Panc1 (cell line): ENCODE data around the gene LRSAM1. TPM values are rescaled to one million over a fixed set of nuclear protein-coding genes. Genes with fewer than 3 reads are reported as not detected.

Experiments used
- ATAC-seq: fragments of 200-7000 bp; cut with Tn5 transposase; 2 replicates; pipeline ENCODE4 v1.9.1; 2020; ENCODE audit warnings: mild to moderate bottlenecking, moderate library complexity
- BruUV-seq: library from RNA; stranded (reverse); fragments of 400-500 nt; replicated peaks from 2 replicates; lab custom pipeline; 2021; lab: Mats Ljungman, UMichigan
- CTCF ChIA-PET: fragments of 300-600 bp; sonication (Branson Sonifier 250); formaldehyde crosslinking; loops from one replicate; lab custom pipeline; 2022; ENCODE audit warnings: antibody characterized with exemption; lab: Charles Lee
- POLR2A ChIA-PET: fragments of 300-600 bp; sonication (Branson Sonifier 250); formaldehyde crosslinking; loops from one replicate; lab custom pipeline; 2022; ENCODE audit warnings: antibody characterized with exemption; lab: Charles Lee
- DNase-seq: peaks from one replicate; pipeline ENCODE4 v3.0.0-alpha.2; 2010; ENCODE audit warnings: low read depth, low spot score
- H3K27ac ChIP-seq: 2 replicates; pipeline ENCODE4 v1.5.1; 2011; ENCODE audit warnings: mild to moderate bottlenecking, low read length, inconsistent platforms
- H3K27me3 ChIP-seq: fragments of 200-500 bp; sonication (Bioruptor generic); 2 replicates; pipeline ENCODE4 v1.6.0; 2014; ENCODE audit warnings: low read length, inconsistent platforms; ENCODE audit not compliant: control insufficient read depth, insufficient read depth
- H3K36me3 ChIP-seq: fragments of 200-500 bp; sonication (Bioruptor generic); 2 replicates; pipeline ENCODE4 v1.5.1; 2014; ENCODE audit warnings: inconsistent platforms, mild to moderate bottlenecking, low read length, moderate library complexity; ENCODE audit not compliant: control insufficient read depth, insufficient read depth
- H3K4me1 ChIP-seq: 2 replicates; pipeline ENCODE4 v1.5.1; 2011; ENCODE audit warnings: inconsistent platforms, mild to moderate bottlenecking, low read length, moderate library complexity; ENCODE audit not compliant: control insufficient read depth, insufficient read depth
- H3K4me3 ChIP-seq, 2 experiments: 2 replicates each; pipeline ENCODE4 v1.5.1; 2011 to 2012; ENCODE audit warnings: low read depth in 2 of 2, low read length in 2 of 2, mild to moderate bottlenecking in 2 of 2, inconsistent platforms in 1 of 2, moderate library complexity in 1 of 2
- H3K9me3 ChIP-seq: fragments of 200-500 bp; sonication (Bioruptor generic); 2 replicates; pipeline ENCODE4 v1.5.1; 2014; ENCODE audit warnings: low read depth, mild to moderate bottlenecking, inconsistent platforms, low read length, moderate library complexity; ENCODE audit not compliant: control insufficient read depth, insufficient read depth
- CTCF ChIP-seq: fragments of 450-650 bp; IDR thresholded peaks from 2 replicates; pipeline ENCODE4 v1.5.1; 2017; ENCODE audit warnings: mild to moderate bottlenecking
- POLR2AphosphoS5 ChIP-seq: IDR thresholded peaks from 2 replicates; pipeline ENCODE4 v1.6.1; 2012; ENCODE audit warnings: mild to moderate bottlenecking, low read depth, low read length, moderate library complexity
- SIN3A ChIP-seq: IDR thresholded peaks from 2 replicates; pipeline ENCODE4 v1.6.1; 2012; ENCODE audit warnings: low read depth, mild to moderate bottlenecking, low read length, moderate library complexity, borderline replicate concordance; ENCODE audit not compliant: insufficient read depth
- TCF7L2 ChIP-seq: IDR thresholded peaks from 2 replicates; pipeline ENCODE4 v1.6.1; 2011; ENCODE audit warnings: mild to moderate bottlenecking, low read depth, low read length, inconsistent platforms
- in situ Hi-C: cut with HindIII; loops from 2 replicates; pipeline ENCODE4 v1.10.0; 2016; ENCODE audit warnings: low sequenced_read_pairs, low pct_unique_long_range_greater_than_20kb
- intact Hi-C: fragments of 100-400 bp; cut with micrococcal nuclease; formaldehyde crosslinking; loops from one replicate; pipeline ENCODE4 v1.10.0; 2022; ENCODE audit not compliant: unreplicated experiment
- total RNA-seq: library from RNA; stranded (reverse); gene quantifications from one replicate; pipeline ENCODE4 v1.2.1, GENCODE V29; 2021; ENCODE audit not compliant: unreplicated experiment
- TF ChIP-seq, protein P1 (sequence below), 2 experiments: IDR thresholded peaks; 2 replicates each; pipeline ENCODE4 v1.6.1; 2011 to 2012; ENCODE audit warnings: low read depth in 2 of 2, control low read depth in 1 of 2, low read length in 1 of 2, mild to moderate bottlenecking in 1 of 2, moderate library complexity in 1 of 2; ENCODE audit not compliant: insufficient read depth in 1 of 2

LRSAM1 gene
- total RNA-seq, 1 experiment from 2014 or later, result 15.4 TPM

DNA sequence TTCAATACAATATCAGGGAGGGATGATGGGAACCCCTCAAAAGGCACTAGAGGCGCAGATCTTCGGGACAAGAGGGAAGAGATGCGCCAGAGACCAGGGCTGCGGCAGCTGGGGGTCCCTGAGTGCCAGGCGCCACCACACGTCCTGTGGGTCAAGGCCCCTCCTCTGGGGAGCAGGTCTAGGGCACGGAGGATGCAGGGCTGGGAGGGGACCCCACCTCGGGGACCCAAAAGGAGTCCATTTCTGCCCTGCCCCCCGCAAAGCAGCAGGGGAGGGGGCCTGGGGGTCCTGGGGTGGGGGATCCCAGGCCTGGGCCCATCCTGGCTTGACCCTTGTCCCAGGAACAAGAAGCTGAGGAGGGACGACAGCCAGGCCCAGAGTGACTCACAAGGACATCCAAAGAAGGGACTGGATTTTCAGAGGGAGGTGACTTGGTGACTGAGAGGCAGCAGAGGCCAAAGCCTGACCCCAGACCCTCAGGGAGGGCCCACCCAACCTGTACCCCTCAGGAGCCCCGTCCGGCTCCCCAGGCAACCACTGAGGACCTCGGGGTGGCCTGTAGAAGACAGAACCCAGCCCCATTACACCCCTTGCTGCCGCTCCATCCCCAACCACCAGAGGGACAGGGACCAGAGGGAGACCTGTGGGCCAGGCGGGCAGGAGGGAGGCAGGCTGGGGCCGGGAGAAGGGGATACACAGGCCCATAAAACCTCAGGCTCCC, 54.2 kb downstream of the LRSAM1 start:
- in situ Hi-C loops (no loop called here), intact Hi-C loops (no loop called here)
- DNase-seq, result no peak
- no TSS peak for BruUV-seq
- no peak overlapping the region for H3K4me3 ChIP-seq
- no peak overlapping the region for H3K27ac ChIP-seq
- POLR2A ChIA-PET, result no interaction called here
- H3K9me3 ChIP-seq, result no peaks in the 10 kb centered on the region
- peak; percentile 68 for ATAC-seq
- TF ChIP-seq, protein P1, sequence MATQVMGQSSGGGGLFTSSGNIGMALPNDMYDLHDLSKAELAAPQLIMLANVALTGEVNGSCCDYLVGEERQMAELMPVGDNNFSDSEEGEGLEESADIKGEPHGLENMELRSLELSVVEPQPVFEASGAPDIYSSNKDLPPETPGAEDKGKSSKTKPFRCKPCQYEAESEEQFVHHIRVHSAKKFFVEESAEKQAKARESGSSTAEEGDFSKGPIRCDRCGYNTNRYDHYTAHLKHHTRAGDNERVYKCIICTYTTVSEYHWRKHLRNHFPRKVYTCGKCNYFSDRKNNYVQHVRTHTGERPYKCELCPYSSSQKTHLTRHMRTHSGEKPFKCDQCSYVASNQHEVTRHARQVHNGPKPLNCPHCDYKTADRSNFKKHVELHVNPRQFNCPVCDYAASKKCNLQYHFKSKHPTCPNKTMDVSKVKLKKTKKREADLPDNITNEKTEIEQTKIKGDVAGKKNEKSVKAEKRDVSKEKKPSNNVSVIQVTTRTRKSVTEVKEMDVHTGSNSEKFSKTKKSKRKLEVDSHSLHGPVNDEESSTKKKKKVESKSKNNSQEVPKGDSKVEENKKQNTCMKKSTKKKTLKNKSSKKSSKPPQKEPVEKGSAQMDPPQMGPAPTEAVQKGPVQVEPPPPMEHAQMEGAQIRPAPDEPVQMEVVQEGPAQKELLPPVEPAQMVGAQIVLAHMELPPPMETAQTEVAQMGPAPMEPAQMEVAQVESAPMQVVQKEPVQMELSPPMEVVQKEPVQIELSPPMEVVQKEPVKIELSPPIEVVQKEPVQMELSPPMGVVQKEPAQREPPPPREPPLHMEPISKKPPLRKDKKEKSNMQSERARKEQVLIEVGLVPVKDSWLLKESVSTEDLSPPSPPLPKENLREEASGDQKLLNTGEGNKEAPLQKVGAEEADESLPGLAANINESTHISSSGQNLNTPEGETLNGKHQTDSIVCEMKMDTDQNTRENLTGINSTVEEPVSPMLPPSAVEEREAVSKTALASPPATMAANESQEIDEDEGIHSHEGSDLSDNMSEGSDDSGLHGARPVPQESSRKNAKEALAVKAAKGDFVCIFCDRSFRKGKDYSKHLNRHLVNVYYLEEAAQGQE (IDR thresholded peaks at IDR 0.05; ENCODE audit: insufficient read depth in 1 of 2, low read depth in 2 of 2, low read length in 1 of 2), result no peak
- TF ChIP-seq CTCF (peak; percentile 74), TCF7L2 (no peak), SIN3A (no peak), POLR2AphosphoS5 (no peak)
- peaks cover 9% of the 10 kb centered on the region; the same call in 1 of the 2 replicates for H3K4me1 ChIP-seq
- CTCF ChIA-PET, result no interaction called here
- H3K27me3 ChIP-seq, result no peaks in the 10 kb centered on the region
- H3K36me3 ChIP-seq, result no peaks in the 10 kb centered on the region

GRCh38 chr9:127506117-127506813, 55.0 kb downstream of the LRSAM1 start:
- CTCF ChIA-PET, result no interaction called here
- DNase-seq (no peak), ATAC-seq (peak; percentile 52; the same call in 1 of the 2 replicates)
- BruUV-seq, result TSS peak; percentile 85
- TF ChIP-seq SIN3A (no peak), TCF7L2 (no peak), POLR2AphosphoS5 (no peak), CTCF (peak; percentile 47)
- TF ChIP-seq, protein P1 (IDR thresholded peaks at IDR 0.05; ENCODE audit: insufficient read depth in 1 of 2, low read depth in 2 of 2, low read length in 1 of 2), result no peak
- Histone ChIP-seq H3K4me3 (no peak overlapping the region), H3K9me3 (no peaks in the 10 kb centered on the region), H3K4me1 (peaks cover 9% of the 10 kb centered on the region; the same call in 1 of the 2 replicates), H3K27me3 (no peaks in the 10 kb centered on the region), H3K27ac (no peak overlapping the region; the same call in 1 of the 2 replicates), H3K36me3 (no peaks in the 10 kb centered on the region)
- in situ Hi-C loops, result no loop called here
- intact Hi-C loops, result no loop called here
- POLR2A ChIA-PET, result no interaction called here
